PFSK-1 (cell line): Measurements from ENCODE around the gene PLCD1.
A peak's percentile ranks its signal among the peaks of the same experiment; 100 is the strongest.

Experiments
- FOXP2 ChIP-seq: optimal IDR thresholded peaks from 2 replicates; pipeline ENCODE3; 2011; ENCODE audit warnings: borderline replicate concordance, control low read depth, inconsistent platforms; ENCODE audit not compliant: insufficient read depth; ENCODE audit errors: extremely low read length, extremely low read depth
- POLR2AphosphoS5 ChIP-seq: IDR thresholded peaks from 2 replicates; pipeline ENCODE4 v1.6.1; 2012; ENCODE audit warnings: low read depth, mild to moderate bottlenecking, control low read depth, low read length, moderate library complexity
- REST ChIP-seq, 2 experiments: IDR thresholded peaks; 2 replicates each; pipeline versions ENCODE4 v1.6.1 to v1.8.0; 2011 to 2012; ENCODE audit warnings: low read depth in 2 of 2, low read length in 2 of 2, control low read depth in 1 of 2, inconsistent platforms in 1 of 2, mild to moderate bottlenecking in 1 of 2, moderate library complexity in 1 of 2; ENCODE audit not compliant: insufficient read depth in 1 of 2
- SIN3A ChIP-seq: IDR thresholded peaks from 2 replicates; pipeline ENCODE4 v1.6.1; 2012; ENCODE audit warnings: mild to moderate bottlenecking, low read length, moderate library complexity, borderline replicate concordance; ENCODE audit not compliant: insufficient read depth
- TAF1 ChIP-seq: IDR thresholded peaks from 2 replicates; pipeline ENCODE4 v1.6.1; 2012; ENCODE audit warnings: low read length, control low read depth, borderline replicate concordance; ENCODE audit not compliant: insufficient read depth

The PLCD1 gene

GRCh38 chr3:37995652-37996641, 33.5 kb downstream of the PLCD1 start:
- no peak for TF ChIP-seq POLR2AphosphoS5
- no peak for TF ChIP-seq SIN3A
- TF ChIP-seq REST (IDR thresholded peaks at IDR 0.05; ENCODE audit: insufficient read depth in 1 of 2, low read depth in 2 of 2, low read length in 2 of 2): no peak
- TF ChIP-seq TAF1: no peak

- TF ChIP-seq FOXP2: no peak
- TF ChIP-seq REST (IDR thresholded peaks at IDR 0.05; ENCODE audit: insufficient read depth in 1 of 2, low read depth in 2 of 2, low read length in 2 of 2): no peak
- TF ChIP-seq POLR2AphosphoS5: no peak
- TF ChIP-seq TAF1: no peak
- no peak for TF ChIP-seq SIN3A
These were observed 34.8 kb downstream of the PLCD1 start for GRCh38 chr3:37994639-37994972.

GRCh38 chr3:37993820-37994638, 35.4 kb downstream of the PLCD1 start:
- TF ChIP-seq REST (IDR thresholded peaks at IDR 0.05; ENCODE audit: insufficient read depth in 1 of 2, low read depth in 2 of 2, low read length in 2 of 2) (0 out of 4 replicates have a peak, but pooled peaks of 1 of the 2 experiments have one; percentile 35), POLR2AphosphoS5 (peak; percentile 90), FOXP2 (no peak), SIN3A (no peak), TAF1 (no peak)

GRCh38 chr3:37993460-37993819, 36.0 kb downstream of the PLCD1 start:
- TF ChIP-seq SIN3A: no peak
- TF ChIP-seq FOXP2: no peak
- no peak for TF ChIP-seq TAF1
- no peak for TF ChIP-seq POLR2AphosphoS5
- no peak for TF ChIP-seq REST (IDR thresholded peaks at IDR 0.05; ENCODE audit: insufficient read depth in 1 of 2, low read depth in 2 of 2, low read length in 2 of 2)
